ENCODE data around the gene SYT8.

The SYT8 gene

GRCh38 chr11:1817000-1817399 is 17.8 kb upstream of the SYT8 start:
- H3K9me3 ChIP-seq (replicated peaks; ENCODE audit: insufficient read depth, low read length), result no peaks in the 10 kb centered on the region
- H3K9me2 ChIP-seq (replicated peaks; ENCODE audit: insufficient read depth, low read length), result no peaks in the 10 kb centered on the region
- peaks cover 91% of the 10 kb centered on the region for H3K27me3 ChIP-seq (replicated peaks; ENCODE audit: insufficient read depth, low read length)
- no peaks in the 10 kb centered on the region for H3F3A ChIP-seq (ENCODE audit: insufficient read depth, low read length)
- no peak for DNase-seq
- no peak overlapping the region for H3K27ac ChIP-seq (ENCODE audit: low read length)
- no peaks in the 10 kb centered on the region for H4K20me1 ChIP-seq (ENCODE audit: insufficient read depth, low read length)
- H3K4me1 ChIP-seq (ENCODE audit: low read length), result no peaks in the 10 kb centered on the region
- H3K36me3 ChIP-seq (replicated peaks; ENCODE audit: insufficient read depth, low read length), result no peaks in the 10 kb centered on the region
- no peak overlapping the region for H3K4me3 ChIP-seq (ENCODE audit: low read length)
- H2AFZ ChIP-seq (ENCODE audit: low read length), result no peak overlapping the region
- H3K9ac ChIP-seq (ENCODE audit: low read length), result no peak overlapping the region
- TF ChIP-seq EZH2 (optimal IDR thresholded peaks at IDR 0.05; ENCODE audit: low read depth, low read length) (no peak), CTCF (IDR thresholded peaks at IDR 0.05; ENCODE audit: low read length) (no peak), EZH2phosphoT487 (IDR thresholded peaks at IDR 0.05; ENCODE audit: low read length) (no peak)
- H3K4me2 ChIP-seq (ENCODE audit: low read depth, low read length), result no peak overlapping the region
- H3K79me2 ChIP-seq (ENCODE audit: low read length), result no peaks in the 10 kb centered on the region

GRCh38 chr11:1817511-1817910 is 17.3 kb upstream of the SYT8 start:
- no peak for DNase-seq
- Histone ChIP-seq H4K20me1 (ENCODE audit: insufficient read depth, low read length) (no peaks in the 10 kb centered on the region), H3K36me3 (replicated peaks; ENCODE audit: insufficient read depth, low read length) (no peaks in the 10 kb centered on the region), H3K27me3 (replicated peaks; ENCODE audit: insufficient read depth, low read length) (peaks cover 86% of the 10 kb centered on the region), H3K4me1 (ENCODE audit: low read length) (no peaks in the 10 kb centered on the region), H3K79me2 (ENCODE audit: low read length) (no peaks in the 10 kb centered on the region), H3F3A (ENCODE audit: insufficient read depth, low read length) (no peaks in the 10 kb centered on the region), H3K27ac (ENCODE audit: low read length) (no peak overlapping the region), H3K9me3 (replicated peaks; ENCODE audit: insufficient read depth, low read length) (no peaks in the 10 kb centered on the region), H2AFZ (ENCODE audit: low read length) (no peak overlapping the region), H3K9me2 (replicated peaks; ENCODE audit: insufficient read depth, low read length) (no peaks in the 10 kb centered on the region), H3K4me3 (ENCODE audit: low read length) (no peak overlapping the region), H3K4me2 (ENCODE audit: low read depth, low read length) (no peak overlapping the region), H3K9ac (ENCODE audit: low read length) (no peak overlapping the region)
- TF ChIP-seq CTCF (IDR thresholded peaks at IDR 0.05; ENCODE audit: low read length), result no peak
- TF ChIP-seq EZH2phosphoT487 (IDR thresholded peaks at IDR 0.05; ENCODE audit: low read length), result no peak
- no peak for TF ChIP-seq EZH2 (optimal IDR thresholded peaks at IDR 0.05; ENCODE audit: low read depth, low read length)

GRCh38 chr11:1819074-1819473 is 15.7 kb upstream of the SYT8 start:
- H3K9me2 ChIP-seq (replicated peaks; ENCODE audit: insufficient read depth, low read length), result no peaks in the 10 kb centered on the region
- no peaks in the 10 kb centered on the region for H4K20me1 ChIP-seq (ENCODE audit: insufficient read depth, low read length)
- no peak for DNase-seq
- no peaks in the 10 kb centered on the region for H3K4me1 ChIP-seq (ENCODE audit: low read length)
- H3K9me3 ChIP-seq (replicated peaks; ENCODE audit: insufficient read depth, low read length), result no peaks in the 10 kb centered on the region
- H3K27ac ChIP-seq (ENCODE audit: low read length), result no peak overlapping the region
- H3F3A ChIP-seq (ENCODE audit: insufficient read depth, low read length), result no peaks in the 10 kb centered on the region
- H3K9ac ChIP-seq (ENCODE audit: low read length), result no peak overlapping the region
- H3K79me2 ChIP-seq (ENCODE audit: low read length), result no peaks in the 10 kb centered on the region
- H3K27me3 ChIP-seq (replicated peaks; ENCODE audit: insufficient read depth, low read length), result peaks cover 84% of the 10 kb centered on the region
- H3K36me3 ChIP-seq (replicated peaks; ENCODE audit: insufficient read depth, low read length), result no peaks in the 10 kb centered on the region
- H3K4me3 ChIP-seq (ENCODE audit: low read length), result no peak overlapping the region
- H3K4me2 ChIP-seq (ENCODE audit: low read depth, low read length), result no peak overlapping the region
- TF ChIP-seq EZH2 (optimal IDR thresholded peaks at IDR 0.05; ENCODE audit: low read depth, low read length), result no peak
- no peak for TF ChIP-seq EZH2phosphoT487 (IDR thresholded peaks at IDR 0.05; ENCODE audit: low read length)
- no peak for TF ChIP-seq CTCF (IDR thresholded peaks at IDR 0.05; ENCODE audit: low read length)
- H2AFZ ChIP-seq (ENCODE audit: low read length), result no peak overlapping the region

Measured in MM.1S (cell line).